ENCODE results near the gene RENBP. TPM values are rescaled to one million over a fixed set of nuclear protein-coding genes. Genes with fewer than 3 reads are reported as not detected.
A peak's percentile ranks its signal among the peaks of the same experiment; 100 is the strongest.

Gene RENBP
- total and polyA plus RNA-seq, 9 of the 15 experiments (the other 6 are each of a cell fraction or from before 2014, with no cell fraction given), result 0.07 to 14.8 (median 10.6) TPM; not detected in 1

- TF ChIP-seq ZNF766 (CRISPR knock-in tag; conservative IDR thresholded peaks at IDR 0.05) (peak; percentile 19; the same call in 1 of the 2 replicates), MGA (IDR thresholded peaks at IDR 0.05) (peak; percentile 77), SRSF3 (IDR thresholded peaks at IDR 0.05; ENCODE audit: insufficient read depth, low read length) (no peak), CBX1 (IDR thresholded peaks at IDR 0.05; ENCODE audit: low read depth) (peak; percentile 99), CCNT2 (IDR thresholded peaks at IDR 0.05; ENCODE audit: borderline replicate concordance, extremely low read depth, insufficient read length, low read depth, low read length) (peak; percentile 78), XRCC5 (IDR thresholded peaks at IDR 0.05; ENCODE audit: low read depth, low read length) (peak; percentile 86; the same call in 1 of the 2 replicates), ZC3H11A (IDR thresholded peaks at IDR 0.05; ENCODE audit: low read depth, low read length) (no peak), NCOR1 (IDR thresholded peaks at IDR 0.05) (peak; percentile 64), TEAD1 (CRISPR knock-in tag; IDR thresholded peaks at IDR 0.05) (0 out of 4 replicates have a peak, but pooled peaks of 1 of the 2 experiments have one; percentile 22), ARID2 (IDR thresholded peaks at IDR 0.05) (no peak), NRF1 (conservative IDR thresholded peaks at IDR 0.05 in 1 of 2, IDR thresholded peaks at IDR 0.05 in 1 of 2) (peak; percentile 20 to 24; a peak in 2 of 4 replicates), ZNF197 (CRISPR knock-in tag; IDR thresholded peaks at IDR 0.05; ENCODE audit: low read depth) (0 out of 2 replicates have a peak, but pooled peaks have one; percentile 54), PTTG1 (tag; IDR thresholded peaks at IDR 0.05; ENCODE audit: low read depth) (no peak), ZNF77 (CRISPR knock-in tag; IDR thresholded peaks at IDR 0.05) (no peak), BACH1 (tag; IDR thresholded peaks at IDR 0.05) (no peak), FIP1L1 (IDR thresholded peaks at IDR 0.05; ENCODE audit: low read depth, low read length, poor library complexity, severe bottlenecking) (peak; percentile 98), GATAD2B (IDR thresholded peaks at IDR 0.05; ENCODE audit: borderline replicate concordance) (peak; percentile 87)
Measured at GRCh38 chrX:153925739-153926551, 18.5 kb downstream of the RENBP start, which contains the start of gene ARHGAP4 (continued).
